ENCODE results near the gene DCLRE1A. TPM values are rescaled to one million over a fixed set of nuclear protein-coding genes. Genes with fewer than 3 reads are reported as not detected.

Gene DCLRE1A
- total RNA-seq, 1 experiment from 2014 or later, result 9.8 TPM

GRCh38 chr10:113788604-113789083 is 65.2 kb downstream of the DCLRE1A start:
- DNase-seq (ENCODE audit: low read depth), result peak; percentile 72

Other genes starting within 250 kb of the DCLRE1A start
- gene NRAP, start 190.0 kb downstream of the DCLRE1A start, total RNA-seq (2014; rRNA removed; shearing (Covaris generic)), result not detected in 2 replicates
- gene CASP7, start 174.2 kb downstream of the DCLRE1A start, total RNA-seq (2014; rRNA removed; shearing (Covaris generic)), result 27.4 and 29.0 TPM in 2 replicates
- gene PLEKHS1, start 102.4 kb downstream of the DCLRE1A start, total RNA-seq (2014; rRNA removed; shearing (Covaris generic)), result not detected in 2 replicates
- gene NHLRC2, start 579 bp upstream of the DCLRE1A start, total RNA-seq (2014; rRNA removed; shearing (Covaris generic)), result 7.3 and 17.1 TPM in 2 replicates
- gene ADRB1, start 189.8 kb upstream of the DCLRE1A start, total RNA-seq (2014; rRNA removed; shearing (Covaris generic)), result not detected in 2 replicates

All from Daoy (cell line).